ENCODE data around the gene CBLIF.

- TF ChIP-seq POLR2A (IDR thresholded peaks at IDR 0.05) (no peak), CTCF (IDR thresholded peaks at IDR 0.05) (no peak), POLR2AphosphoS5 (IDR thresholded peaks at IDR 0.05; ENCODE audit: insufficient read depth in 1 of 2, low read depth in 1 of 2) (no peak)
Observed at GRCh38 chr11:59807047-59807610, 38.2 kb downstream of the CBLIF start.
